Stimulated activated CD4-positive, alpha-beta T cell treated with anti-CD3 and anti-CD28 coated beads, Interleukin-4, amount 100 ng/mL, for 48 hours (primary cell): ENCODE data around the gene ABLIM2.
"Not testable (repeated sequence)": the region's sequence is repeated elsewhere in the genome, so short reads cannot be mapped to it uniquely, and the experiment has no call there.

Experiments
- DNase-seq, 2 donors: peaks; one replicate each; pipeline ENCODE4 v3.0.0-alpha.2; 2020; ENCODE audit warnings: low read depth in 2 of 2

The ABLIM2 gene

GRCh38 chr4:7962609-7963508 is 195.8 kb downstream of the ABLIM2 start:
- DNase-seq: no peak

GRCh38 chr4:7960790-7961655 is 197.6 kb downstream of the ABLIM2 start:
- peak; percentile 67 to 75 for DNase-seq

GRCh38 chr4:7960017-7960789 is 198.4 kb downstream of the ABLIM2 start:
- DNase-seq: no peak

GRCh38 chr4:7959078-7959477 is 199.5 kb downstream of the ABLIM2 start:
- DNase-seq: no peak

GRCh38 chr4:7956934-7957656 is 201.5 kb downstream of the ABLIM2 start:
- DNase-seq: no peak

- DNase-seq: no peak
Measured at GRCh38 chr4:7956270-7956808, 202.3 kb downstream of the ABLIM2 start.

GRCh38 chr4:7955393-7955792 is 203.2 kb downstream of the ABLIM2 start:
- DNase-seq: no peak

- DNase-seq: no peak
Measured at GRCh38 chr4:7952615-7953014, 206.0 kb downstream of the ABLIM2 start.

- DNase-seq: no peak
Measured at GRCh38 chr4:7950301-7951092, 208.1 kb downstream of the ABLIM2 start.

GRCh38 chr4:7949759-7950158 is 208.9 kb downstream of the ABLIM2 start:
- DNase-seq: no peak

GRCh38 chr4:7947927-7948326 is 210.7 kb downstream of the ABLIM2 start:
- DNase-seq: no peak

GRCh38 chr4:7945709-7946380 is 212.8 kb downstream of the ABLIM2 start:
- DNase-seq: no peak

GRCh38 chr4:7944599-7945220 is 213.9 kb downstream of the ABLIM2 start:
- no peak for DNase-seq

GRCh38 chr4:7943688-7944087 is 214.9 kb downstream of the ABLIM2 start:
- not testable (repeated sequence) for DNase-seq

- no peak for DNase-seq
Measured at GRCh38 chr4:7943211-7943610, 215.4 kb downstream of the ABLIM2 start.

- no peak for DNase-seq
Measured at GRCh38 chr4:7941965-7942496, 216.6 kb downstream of the ABLIM2 start.

- no peak for DNase-seq
Measured at GRCh38 chr4:7941111-7941964, 217.3 kb downstream of the ABLIM2 start.
